Measurements from ENCODE around the gene SCUBE3. TPM values are rescaled to one million over a fixed set of nuclear protein-coding genes. Genes with fewer than 3 reads are reported as not detected.
A peak's percentile ranks its signal among the peaks of the same experiment; 100 is the strongest.

Gene SCUBE3
- total and polyA plus RNA-seq, 2 experiments from 2014 or later: 0.39 to 1.1 TPM

DNA sequence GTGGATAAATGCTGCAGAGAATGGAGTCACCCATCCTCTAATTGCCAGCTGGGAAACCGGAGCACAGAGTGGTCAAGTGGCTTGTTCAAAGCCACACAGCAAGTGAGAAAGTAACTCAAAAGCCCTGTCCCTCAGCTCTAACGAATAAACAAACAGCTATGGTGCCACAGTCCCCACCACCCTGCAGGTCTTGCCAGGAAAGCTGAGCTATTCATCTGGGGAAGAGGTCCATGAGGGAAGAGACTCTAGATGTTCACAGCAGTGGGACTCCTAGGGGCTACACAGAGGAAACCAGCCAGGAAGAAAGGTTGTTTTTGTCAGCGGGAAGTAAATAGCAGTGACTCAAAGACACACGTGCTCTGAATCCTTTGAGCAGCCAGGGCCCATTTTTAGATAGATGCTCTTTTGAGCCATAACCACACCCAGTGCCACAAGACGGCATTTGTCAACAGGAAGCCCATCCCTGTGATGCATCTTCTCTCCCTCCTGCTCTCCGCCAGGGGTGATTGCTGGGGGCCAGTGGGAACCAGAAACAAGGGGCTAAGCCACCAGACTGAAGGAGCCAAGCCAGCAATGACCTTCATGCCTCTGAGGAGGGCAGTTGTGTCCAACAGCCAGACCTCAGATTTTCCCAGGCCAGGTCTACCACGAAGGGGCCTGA, 40.2 kb upstream of the SCUBE3 start:
- no peak overlapping the region for H3K27ac Mint-ChIP-seq
- Histone ChIP-seq H3K27ac (ENCODE audit: low read depth) (no peak overlapping the region), H3K79me2 (replicated peaks; ENCODE audit: insufficient read depth) (no peaks in the 10 kb centered on the region), H2AFZ (no peak overlapping the region), H3K4me3 (no peak overlapping the region), H4K20me1 (replicated peaks; ENCODE audit: insufficient read depth) (no peaks in the 10 kb centered on the region; the same call in 1 of the 2 replicates), H3K4me1 (ENCODE audit: insufficient read depth) (no peaks in the 10 kb centered on the region), H3K4me2 (no peak overlapping the region), H3K9me2 (ENCODE audit: insufficient read depth) (no peaks in the 10 kb centered on the region), H3F3A (replicated peaks; ENCODE audit: low read depth) (no peaks in the 10 kb centered on the region), H3K36me3 (ENCODE audit: insufficient read depth) (no peaks in the 10 kb centered on the region), H3K27me3 (ENCODE audit: insufficient read depth) (no peaks in the 10 kb centered on the region)
- no peak for DNase-seq (ENCODE audit: low spot score)
- ATAC-seq: peak; percentile 40; the same call in 1 of the 3 replicates
- H3K36me3 Mint-ChIP-seq (ENCODE audit: low read depth): peaks cover 2% of the 10 kb centered on the region; the same call in 2 of the 3 replicates
- H3K27me3 Mint-ChIP-seq (ENCODE audit: insufficient read depth, low read depth, poor library complexity): peaks cover 10% of the 10 kb centered on the region
- TF ChIP-seq EZH2phosphoT487 (IDR thresholded peaks at IDR 0.05; ENCODE audit: unreplicated experiment) (no peak), ZNF462 (CRISPR knock-in tag; IDR thresholded peaks at IDR 0.05) (no peak)
- H3K4me3 Mint-ChIP-seq: no peak overlapping the region
- peaks cover 4% of the 10 kb centered on the region; the same call in 2 of the 3 replicates for H3K9me3 Mint-ChIP-seq
- H3K4me1 Mint-ChIP-seq: peaks cover 5% of the 10 kb centered on the region; the same call in 2 of the 3 replicates

- H3K36me3 Mint-ChIP-seq (ENCODE audit: low read depth): peaks cover 2% of the 10 kb centered on the region; the same call in 2 of the 3 replicates
- peaks cover 4% of the 10 kb centered on the region; the same call in 2 of the 3 replicates for H3K9me3 Mint-ChIP-seq
- H3K4me1 ChIP-seq (ENCODE audit: insufficient read depth): no peaks in the 10 kb centered on the region; the same call in 1 of the 2 replicates
- no peak overlapping the region for H2AFZ ChIP-seq
- no peak for ATAC-seq
- no peak overlapping the region for H3K4me2 ChIP-seq
- H3K79me2 ChIP-seq (replicated peaks; ENCODE audit: insufficient read depth): no peaks in the 10 kb centered on the region
- no peaks in the 10 kb centered on the region; the same call in 1 of the 2 replicates for H4K20me1 ChIP-seq (replicated peaks; ENCODE audit: insufficient read depth)
- H3K4me3 ChIP-seq: no peak overlapping the region
- peaks cover 10% of the 10 kb centered on the region for H3K4me1 Mint-ChIP-seq
- H3K27me3 Mint-ChIP-seq (ENCODE audit: insufficient read depth, low read depth, poor library complexity): peaks cover 10% of the 10 kb centered on the region
- H3F3A ChIP-seq (replicated peaks; ENCODE audit: low read depth): no peaks in the 10 kb centered on the region
- H3K9me2 ChIP-seq (ENCODE audit: insufficient read depth): no peaks in the 10 kb centered on the region
- no peak overlapping the region for H3K27ac ChIP-seq (ENCODE audit: low read depth)
- no peaks in the 10 kb centered on the region for H3K36me3 ChIP-seq (ENCODE audit: insufficient read depth)
- DNase-seq (ENCODE audit: low spot score): no peak
- H3K27me3 ChIP-seq (ENCODE audit: insufficient read depth): no peaks in the 10 kb centered on the region
- H3K27ac Mint-ChIP-seq: no peak overlapping the region
- H3K4me3 Mint-ChIP-seq: no peak overlapping the region
- no peak for TF ChIP-seq ZNF331 (CRISPR knock-in tag; IDR thresholded peaks at IDR 0.05; ENCODE audit: low read depth)
- TF ChIP-seq, protein P1, sequence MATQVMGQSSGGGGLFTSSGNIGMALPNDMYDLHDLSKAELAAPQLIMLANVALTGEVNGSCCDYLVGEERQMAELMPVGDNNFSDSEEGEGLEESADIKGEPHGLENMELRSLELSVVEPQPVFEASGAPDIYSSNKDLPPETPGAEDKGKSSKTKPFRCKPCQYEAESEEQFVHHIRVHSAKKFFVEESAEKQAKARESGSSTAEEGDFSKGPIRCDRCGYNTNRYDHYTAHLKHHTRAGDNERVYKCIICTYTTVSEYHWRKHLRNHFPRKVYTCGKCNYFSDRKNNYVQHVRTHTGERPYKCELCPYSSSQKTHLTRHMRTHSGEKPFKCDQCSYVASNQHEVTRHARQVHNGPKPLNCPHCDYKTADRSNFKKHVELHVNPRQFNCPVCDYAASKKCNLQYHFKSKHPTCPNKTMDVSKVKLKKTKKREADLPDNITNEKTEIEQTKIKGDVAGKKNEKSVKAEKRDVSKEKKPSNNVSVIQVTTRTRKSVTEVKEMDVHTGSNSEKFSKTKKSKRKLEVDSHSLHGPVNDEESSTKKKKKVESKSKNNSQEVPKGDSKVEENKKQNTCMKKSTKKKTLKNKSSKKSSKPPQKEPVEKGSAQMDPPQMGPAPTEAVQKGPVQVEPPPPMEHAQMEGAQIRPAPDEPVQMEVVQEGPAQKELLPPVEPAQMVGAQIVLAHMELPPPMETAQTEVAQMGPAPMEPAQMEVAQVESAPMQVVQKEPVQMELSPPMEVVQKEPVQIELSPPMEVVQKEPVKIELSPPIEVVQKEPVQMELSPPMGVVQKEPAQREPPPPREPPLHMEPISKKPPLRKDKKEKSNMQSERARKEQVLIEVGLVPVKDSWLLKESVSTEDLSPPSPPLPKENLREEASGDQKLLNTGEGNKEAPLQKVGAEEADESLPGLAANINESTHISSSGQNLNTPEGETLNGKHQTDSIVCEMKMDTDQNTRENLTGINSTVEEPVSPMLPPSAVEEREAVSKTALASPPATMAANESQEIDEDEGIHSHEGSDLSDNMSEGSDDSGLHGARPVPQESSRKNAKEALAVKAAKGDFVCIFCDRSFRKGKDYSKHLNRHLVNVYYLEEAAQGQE (IDR thresholded peaks at IDR 0.05; ENCODE audit: unreplicated experiment): no peak
- TF ChIP-seq ZNF114 (CRISPR knock-in tag; IDR thresholded peaks at IDR 0.05): no peak
- TF ChIP-seq NANOG (IDR thresholded peaks at IDR 0.05; ENCODE audit: borderline replicate concordance): no peak
- TF ChIP-seq JUNB (IDR thresholded peaks at IDR 0.05; ENCODE audit: unreplicated experiment): no peak
- TF ChIP-seq ETS1 (IDR thresholded peaks at IDR 0.05): no peak
- TF ChIP-seq EZH2 (IDR thresholded peaks at IDR 0.05; ENCODE audit: low read depth, unreplicated experiment): no peak
These were observed 39.7 kb upstream of the SCUBE3 start for GRCh38 chr6:35174088-35174434.

Measured in GM23338 (cell line).